Measurements from ENCODE around the gene NHERF1. TPM values are rescaled to one million over a fixed set of nuclear protein-coding genes. Genes with fewer than 3 reads are reported as not detected.
A peak's percentile ranks its signal among the peaks of the same experiment; 100 is the strongest.

Gene NHERF1
- total and polyA plus RNA-seq, 2 of the 13 experiments (the other 11 are each of a cell fraction or from before 2014, with no cell fraction given) = 169 to 269 TPM

DNA sequence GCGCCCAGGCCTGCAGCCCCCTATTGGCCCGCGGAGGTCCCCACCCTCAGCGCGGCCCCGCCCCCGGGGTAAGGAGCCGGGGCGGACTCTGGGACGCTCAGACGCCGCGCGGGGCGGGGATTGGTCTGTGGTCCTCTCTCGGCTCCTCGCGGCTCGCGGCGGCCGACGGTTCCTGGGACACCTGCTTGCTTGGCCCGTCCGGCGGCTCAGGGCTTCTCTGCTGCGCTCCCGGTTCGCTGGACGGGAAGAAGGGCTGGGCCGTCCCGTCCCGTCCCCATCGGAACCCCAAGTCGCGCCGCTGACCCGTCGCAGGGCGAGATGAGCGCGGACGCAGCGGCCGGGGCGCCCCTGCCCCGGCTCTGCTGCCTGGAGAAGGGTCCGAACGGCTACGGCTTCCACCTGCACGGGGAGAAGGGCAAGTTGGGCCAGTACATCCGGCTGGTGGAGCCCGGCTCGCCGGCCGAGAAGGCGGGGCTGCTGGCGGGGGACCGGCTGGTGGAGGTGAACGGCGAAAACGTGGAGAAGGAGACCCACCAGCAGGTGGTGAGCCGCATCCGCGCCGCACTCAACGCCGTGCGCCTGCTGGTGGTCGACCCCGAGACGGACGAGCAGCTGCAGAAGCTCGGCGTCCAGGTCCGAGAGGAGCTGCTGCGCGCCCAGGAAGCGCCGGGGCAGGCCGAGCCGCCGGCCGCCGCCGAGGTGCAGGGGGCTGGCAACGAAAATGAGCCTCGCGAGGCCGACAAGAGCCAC, at the start of gene NHERF1 (continued):
- 0 out of 4 replicates have a peak, but pooled peaks of 1 of the 2 experiments have one; percentile 5 for TF ChIP-seq NR2F1 (CRISPR knock-in tag; IDR thresholded peaks at IDR 0.05)
- TF ChIP-seq, protein P1, sequence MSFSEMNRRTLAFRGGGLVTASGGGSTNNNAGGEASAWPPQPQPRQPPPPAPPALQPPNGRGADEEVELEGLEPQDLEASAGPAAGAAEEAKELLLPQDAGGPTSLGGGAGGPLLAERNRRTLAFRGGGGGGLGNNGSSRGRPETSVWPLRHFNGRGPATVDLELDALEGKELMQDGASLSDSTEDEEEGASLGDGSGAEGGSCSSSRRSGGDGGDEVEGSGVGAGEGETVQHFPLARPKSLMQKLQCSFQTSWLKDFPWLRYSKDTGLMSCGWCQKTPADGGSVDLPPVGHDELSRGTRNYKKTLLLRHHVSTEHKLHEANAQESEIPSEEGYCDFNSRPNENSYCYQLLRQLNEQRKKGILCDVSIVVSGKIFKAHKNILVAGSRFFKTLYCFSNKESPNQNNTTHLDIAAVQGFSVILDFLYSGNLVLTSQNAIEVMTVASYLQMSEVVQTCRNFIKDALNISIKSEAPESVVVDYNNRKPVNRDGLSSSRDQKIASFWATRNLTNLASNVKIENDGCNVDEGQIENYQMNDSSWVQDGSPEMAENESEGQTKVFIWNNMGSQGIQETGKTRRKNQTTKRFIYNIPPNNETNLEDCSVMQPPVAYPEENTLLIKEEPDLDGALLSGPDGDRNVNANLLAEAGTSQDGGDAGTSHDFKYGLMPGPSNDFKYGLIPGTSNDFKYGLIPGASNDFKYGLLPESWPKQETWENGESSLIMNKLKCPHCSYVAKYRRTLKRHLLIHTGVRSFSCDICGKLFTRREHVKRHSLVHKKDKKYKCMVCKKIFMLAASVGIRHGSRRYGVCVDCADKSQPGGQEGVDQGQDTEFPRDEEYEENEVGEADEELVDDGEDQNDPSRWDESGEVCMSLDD (CRISPR knock-in tag; IDR thresholded peaks at IDR 0.05; ENCODE audit: borderline replicate concordance) = peak; percentile 87
- TF ChIP-seq EED (CRISPR knock-in tag; IDR thresholded peaks at IDR 0.05) = peak; percentile 48; the same call in 1 of the 2 replicates
- TF ChIP-seq CHD4 (IDR thresholded peaks at IDR 0.05; ENCODE audit: borderline replicate concordance, low read length) = no peak
- peak; percentile 94; the same call in 1 of the 2 replicates for TF ChIP-seq NFATC3 (CRISPR knock-in tag; IDR thresholded peaks at IDR 0.05)
- TF ChIP-seq ZNF562 (CRISPR knock-in tag; IDR thresholded peaks at IDR 0.05; ENCODE audit: borderline replicate concordance) = no peak
- TF ChIP-seq NRL (CRISPR knock-in tag; IDR thresholded peaks at IDR 0.05; ENCODE audit: borderline replicate concordance) = peak; percentile 92
- peak; percentile 80; the same call in 1 of the 2 replicates for TF ChIP-seq MED1 (CRISPR knock-in tag; IDR thresholded peaks at IDR 0.05)
- TF ChIP-seq, protein P2, sequence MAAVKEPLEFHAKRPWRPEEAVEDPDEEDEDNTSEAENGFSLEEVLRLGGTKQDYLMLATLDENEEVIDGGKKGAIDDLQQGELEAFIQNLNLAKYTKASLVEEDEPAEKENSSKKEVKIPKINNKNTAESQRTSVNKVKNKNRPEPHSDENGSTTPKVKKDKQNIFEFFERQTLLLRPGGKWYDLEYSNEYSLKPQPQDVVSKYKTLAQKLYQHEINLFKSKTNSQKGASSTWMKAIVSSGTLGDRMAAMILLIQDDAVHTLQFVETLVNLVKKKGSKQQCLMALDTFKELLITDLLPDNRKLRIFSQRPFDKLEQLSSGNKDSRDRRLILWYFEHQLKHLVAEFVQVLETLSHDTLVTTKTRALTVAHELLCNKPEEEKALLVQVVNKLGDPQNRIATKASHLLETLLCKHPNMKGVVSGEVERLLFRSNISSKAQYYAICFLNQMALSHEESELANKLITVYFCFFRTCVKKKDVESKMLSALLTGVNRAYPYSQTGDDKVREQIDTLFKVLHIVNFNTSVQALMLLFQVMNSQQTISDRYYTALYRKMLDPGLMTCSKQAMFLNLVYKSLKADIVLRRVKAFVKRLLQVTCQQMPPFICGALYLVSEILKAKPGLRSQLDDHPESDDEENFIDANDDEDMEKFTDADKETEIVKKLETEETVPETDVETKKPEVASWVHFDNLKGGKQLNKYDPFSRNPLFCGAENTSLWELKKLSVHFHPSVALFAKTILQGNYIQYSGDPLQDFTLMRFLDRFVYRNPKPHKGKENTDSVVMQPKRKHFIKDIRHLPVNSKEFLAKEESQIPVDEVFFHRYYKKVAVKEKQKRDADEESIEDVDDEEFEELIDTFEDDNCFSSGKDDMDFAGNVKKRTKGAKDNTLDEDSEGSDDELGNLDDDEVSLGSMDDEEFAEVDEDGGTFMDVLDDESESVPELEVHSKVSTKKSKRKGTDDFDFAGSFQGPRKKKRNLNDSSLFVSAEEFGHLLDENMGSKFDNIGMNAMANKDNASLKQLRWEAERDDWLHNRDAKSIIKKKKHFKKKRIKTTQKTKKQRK (IDR thresholded peaks at IDR 0.05; ENCODE audit: low read length) = no peak
- TF ChIP-seq ZSCAN25 (CRISPR knock-in tag; IDR thresholded peaks at IDR 0.05) = peak; percentile 90
- TF ChIP-seq, protein P3, sequence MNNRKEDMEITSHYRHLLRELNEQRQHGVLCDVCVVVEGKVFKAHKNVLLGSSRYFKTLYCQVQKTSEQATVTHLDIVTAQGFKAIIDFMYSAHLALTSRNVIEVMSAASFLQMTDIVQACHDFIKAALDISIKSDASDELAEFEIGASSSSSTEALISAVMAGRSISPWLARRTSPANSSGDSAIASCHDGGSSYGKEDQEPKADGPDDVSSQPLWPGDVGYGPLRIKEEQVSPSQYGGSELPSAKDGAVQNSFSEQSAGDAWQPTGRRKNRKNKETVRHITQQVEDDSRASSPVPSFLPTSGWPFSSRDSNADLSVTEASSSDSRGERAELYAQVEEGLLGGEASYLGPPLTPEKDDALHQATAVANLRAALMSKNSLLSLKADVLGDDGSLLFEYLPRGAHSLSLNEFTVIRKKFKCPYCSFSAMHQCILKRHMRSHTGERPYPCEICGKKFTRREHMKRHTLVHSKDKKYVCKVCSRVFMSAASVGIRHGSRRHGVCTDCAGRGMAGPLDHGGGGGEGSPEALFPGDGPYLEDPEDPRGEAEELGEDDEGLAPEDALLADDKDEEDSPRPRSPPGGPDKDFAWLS (CRISPR knock-in tag; IDR thresholded peaks at IDR 0.05; ENCODE audit: borderline replicate concordance) = no peak
- TF ChIP-seq KLF12 (CRISPR knock-in tag; IDR thresholded peaks at IDR 0.05; ENCODE audit: borderline replicate concordance) = peak; percentile 98
- peak; percentile 42 for TF ChIP-seq JARID2 (CRISPR knock-in tag; IDR thresholded peaks at IDR 0.05; ENCODE audit: insufficient replicate concordance)
- TF ChIP-seq, protein P4, sequence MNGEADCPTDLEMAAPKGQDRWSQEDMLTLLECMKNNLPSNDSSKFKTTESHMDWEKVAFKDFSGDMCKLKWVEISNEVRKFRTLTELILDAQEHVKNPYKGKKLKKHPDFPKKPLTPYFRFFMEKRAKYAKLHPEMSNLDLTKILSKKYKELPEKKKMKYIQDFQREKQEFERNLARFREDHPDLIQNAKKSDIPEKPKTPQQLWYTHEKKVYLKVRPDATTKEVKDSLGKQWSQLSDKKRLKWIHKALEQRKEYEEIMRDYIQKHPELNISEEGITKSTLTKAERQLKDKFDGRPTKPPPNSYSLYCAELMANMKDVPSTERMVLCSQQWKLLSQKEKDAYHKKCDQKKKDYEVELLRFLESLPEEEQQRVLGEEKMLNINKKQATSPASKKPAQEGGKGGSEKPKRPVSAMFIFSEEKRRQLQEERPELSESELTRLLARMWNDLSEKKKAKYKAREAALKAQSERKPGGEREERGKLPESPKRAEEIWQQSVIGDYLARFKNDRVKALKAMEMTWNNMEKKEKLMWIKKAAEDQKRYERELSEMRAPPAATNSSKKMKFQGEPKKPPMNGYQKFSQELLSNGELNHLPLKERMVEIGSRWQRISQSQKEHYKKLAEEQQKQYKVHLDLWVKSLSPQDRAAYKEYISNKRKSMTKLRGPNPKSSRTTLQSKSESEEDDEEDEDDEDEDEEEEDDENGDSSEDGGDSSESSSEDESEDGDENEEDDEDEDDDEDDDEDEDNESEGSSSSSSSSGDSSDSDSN (CRISPR knock-in tag; IDR thresholded peaks at IDR 0.05) = peak; percentile 92
- TF ChIP-seq, protein P5, sequence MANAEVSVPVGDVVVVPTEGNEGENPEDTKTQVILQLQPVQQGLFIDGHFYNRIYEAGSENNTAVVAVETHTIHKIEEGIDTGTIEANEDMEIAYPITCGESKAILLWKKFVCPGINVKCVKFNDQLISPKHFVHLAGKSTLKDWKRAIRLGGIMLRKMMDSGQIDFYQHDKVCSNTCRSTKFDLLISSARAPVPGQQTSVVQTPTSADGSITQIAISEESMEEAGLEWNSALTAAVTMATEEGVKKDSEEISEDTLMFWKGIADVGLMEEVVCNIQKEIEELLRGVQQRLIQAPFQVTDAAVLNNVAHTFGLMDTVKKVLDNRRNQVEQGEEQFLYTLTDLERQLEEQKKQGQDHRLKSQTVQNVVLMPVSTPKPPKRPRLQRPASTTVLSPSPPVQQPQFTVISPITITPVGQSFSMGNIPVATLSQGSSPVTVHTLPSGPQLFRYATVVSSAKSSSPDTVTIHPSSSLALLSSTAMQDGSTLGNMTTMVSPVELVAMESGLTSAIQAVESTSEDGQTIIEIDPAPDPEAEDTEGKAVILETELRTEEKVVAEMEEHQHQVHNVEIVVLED (CRISPR knock-in tag; IDR thresholded peaks at IDR 0.05; ENCODE audit: borderline replicate concordance) = peak; percentile 79
